GM23338 (cell line): Measurements from ENCODE around the gene CEACAM19. TPM values are rescaled to one million over a fixed set of nuclear protein-coding genes. Genes with fewer than 3 reads are reported as not detected.

Source experiments
- ATAC-seq: fragments of 200-7000 bp; cut with Tn5 transposase; 3 replicates; pipeline ENCODE4 v1.9.1; 2020
- DNase-seq: peaks from one replicate; pipeline ENCODE4 v3.0.0-alpha.2; 2015; ENCODE audit warnings: low spot score
- H2AFZ ChIP-seq: fragments of 200-600 bp; sonication (generic); 2 replicates; pipeline ENCODE4 v1.8.0; 2016; ENCODE audit warnings: antibody characterized with exemption, mild to moderate bottlenecking, moderate library complexity
- H3F3A ChIP-seq: fragments of 200-600 bp; sonication (generic); replicated peaks from 2 replicates; pipeline ENCODE4 v1.8.0; 2017; ENCODE audit warnings: antibody characterized with exemption, mixed run types, low read depth
- H3K27ac ChIP-seq: fragments of 200-600 bp; sonication (generic); 2 replicates; pipeline ENCODE4 v1.6.1; 2016; ENCODE audit warnings: low read depth
- H3K27me3 ChIP-seq: fragments of 200-600 bp; sonication (generic); 2 replicates; pipeline ENCODE4 v1.8.0; 2016; ENCODE audit warnings: mild to moderate bottlenecking, mixed run types, moderate library complexity; ENCODE audit not compliant: insufficient read depth
- H3K36me3 ChIP-seq: fragments of 200-600 bp; sonication (generic); 2 replicates; pipeline ENCODE4 v1.8.0; 2016; ENCODE audit warnings: mild to moderate bottlenecking; ENCODE audit not compliant: insufficient read depth
- H3K4me1 ChIP-seq: fragments of 200-600 bp; sonication (generic); 2 replicates; pipeline ENCODE4 v1.8.0; 2016; ENCODE audit warnings: mild to moderate bottlenecking, moderate library complexity; ENCODE audit not compliant: insufficient read depth
- H3K4me2 ChIP-seq: fragments of 200-600 bp; sonication (generic); 2 replicates; pipeline ENCODE4 v1.7.1; 2017; ENCODE audit warnings: mixed run types
- H3K4me3 ChIP-seq: fragments of 200-600 bp; sonication (generic); 2 replicates; pipeline ENCODE4 v1.6.1; 2016; ENCODE audit warnings: mixed run types
- H3K79me2 ChIP-seq: fragments of 200-600 bp; sonication (generic); replicated peaks from 2 replicates; pipeline ENCODE4 v1.8.0; 2017; ENCODE audit warnings: mild to moderate bottlenecking; ENCODE audit not compliant: insufficient read depth
- H3K9me2 ChIP-seq: fragments of 200-600 bp; sonication (generic); 2 replicates; pipeline ENCODE4 v1.8.0; 2017; ENCODE audit not compliant: insufficient read depth
- H4K20me1 ChIP-seq: fragments of 200-600 bp; sonication (generic); replicated peaks from 2 replicates; pipeline ENCODE4 v1.8.0; 2017; ENCODE audit warnings: mild to moderate bottlenecking; ENCODE audit not compliant: insufficient read depth
- H3K27ac Mint-ChIP-seq: 2 replicates; pipeline ENCODE4 v1.8.0; 2020; ENCODE audit warnings: inconsistent platforms, mild to moderate bottlenecking, moderate library complexity, mixed read lengths
- H3K27me3 Mint-ChIP-seq: 3 replicates; pipeline ENCODE4 v1.8.0; 2022; ENCODE audit warnings: low read depth, mild to moderate bottlenecking, moderate library complexity, mixed read lengths, inconsistent platforms; ENCODE audit not compliant: insufficient read depth, poor library complexity
- H3K36me3 Mint-ChIP-seq: 3 replicates; pipeline ENCODE4 v1.8.0; 2021; ENCODE audit warnings: low read depth, mild to moderate bottlenecking, inconsistent platforms, moderate library complexity, mixed read lengths
- H3K4me1 Mint-ChIP-seq: 3 replicates; pipeline ENCODE4 v1.8.0; 2020; ENCODE audit warnings: mild to moderate bottlenecking, inconsistent platforms, mixed read lengths
- H3K4me3 Mint-ChIP-seq: 3 replicates; pipeline ENCODE4 v1.8.0; 2021; ENCODE audit warnings: moderate library complexity, mild to moderate bottlenecking, inconsistent platforms, mixed read lengths
- H3K9me3 Mint-ChIP-seq: 3 replicates; pipeline ENCODE4 v1.8.0; 2020; ENCODE audit warnings: moderate library complexity, mild to moderate bottlenecking, inconsistent platforms, mixed read lengths
- CREB1 ChIP-seq: fragments of 250-450 bp; sonication (Bioruptor Pico); IDR thresholded peaks from 2 replicates; pipeline ENCODE4 v1.5.0; 2020; ENCODE audit warnings: low read depth, mild to moderate bottlenecking, moderate library complexity
- CTCF ChIP-seq, 2 experiments: fragments of 200-600 bp in 1 of 2; sonication (generic) in 1 of 2; conservative IDR thresholded peaks; 2 replicates each; pipeline versions ENCODE4 v1.5.1 to v1.6.1; 2016 to 2017; ENCODE audit warnings: antibody characterized with exemption in 2 of 2, low read depth in 2 of 2, mild to moderate bottlenecking in 2 of 2, moderate library complexity in 1 of 2
- EZH2 ChIP-seq: fragments of 200-600 bp; sonication (generic); IDR thresholded peaks from one replicate; pipeline ENCODE4 v1.8.0; 2017; ENCODE audit warnings: antibody characterized with exemption, mild to moderate bottlenecking, low read depth; ENCODE audit not compliant: unreplicated experiment
- EZH2phosphoT487 ChIP-seq: fragments of 200-600 bp; sonication (generic); IDR thresholded peaks from one replicate; pipeline ENCODE4 v1.8.1; 2018; ENCODE audit warnings: antibody characterized with exemption; ENCODE audit not compliant: unreplicated experiment
- JUNB ChIP-seq: IDR thresholded peaks from one replicate; pipeline ENCODE4 v1.6.1; 2016; ENCODE audit warnings: antibody characterized with exemption; ENCODE audit not compliant: unreplicated experiment
- NANOG ChIP-seq: IDR thresholded peaks from 2 replicates; pipeline ENCODE4 v1.6.1; 2016; ENCODE audit warnings: antibody characterized with exemption, borderline replicate concordance
- POLR2AphosphoS5 ChIP-seq: IDR thresholded peaks from 2 replicates; pipeline ENCODE4 v1.6.1; 2016; ENCODE audit warnings: antibody characterized with exemption, low read depth
- REST ChIP-seq: IDR thresholded peaks from one replicate; pipeline ENCODE4 v1.6.1; 2018; ENCODE audit warnings: antibody characterized with exemption; ENCODE audit not compliant: unreplicated experiment
- STAT1 ChIP-seq: IDR thresholded peaks from one replicate; pipeline ENCODE4 v1.6.1; 2016; ENCODE audit warnings: antibody characterized with exemption; ENCODE audit not compliant: unreplicated experiment
- ZNF114 ChIP-seq: fragments of 250-450 bp; sonication (Bioruptor Pico); IDR thresholded peaks from 2 replicates; pipeline ENCODE4 v1.5.0; 2020; ENCODE audit warnings: mild to moderate bottlenecking, moderate library complexity
- ZNF462 ChIP-seq: fragments of 250-450 bp; sonication (Bioruptor Pico); IDR thresholded peaks from 2 replicates; pipeline ENCODE4 v1.5.0; 2020; ENCODE audit warnings: mild to moderate bottlenecking, moderate library complexity
- polyA plus RNA-seq: library from polyadenylated mRNA; unstranded; fragments of >200 nt; fragmentation: Nextera tagmentation; extraction: Ambion mirVana; gene quantifications from 2 replicates; pipeline ENCODE4 v1.2.1, GENCODE V29; 2016
- total RNA-seq: library from RNA; depleted of rRNA; stranded (reverse); fragments of >200 nt; shearing (Covaris generic); gene quantifications from 2 replicates; pipeline ENCODE4 v1.2.3, GENCODE V29; 2014

Gene CEACAM19
- total and polyA plus RNA-seq, 2 experiments from 2014 or later: 0.38 to 0.76 TPM

- TF ChIP-seq REST: no peak
Observed at GRCh38 chr19:44627631-44628030, 43.7 kb upstream of the CEACAM19 start (continued).

GRCh38 chr19:44628793-44629192 is 42.5 kb upstream of the CEACAM19 start:
- H3K4me3 Mint-ChIP-seq: no peak overlapping the region
- Histone ChIP-seq H2AFZ (no peak overlapping the region), H3K4me2 (no peak overlapping the region), H4K20me1 (no peaks in the 10 kb centered on the region), H3K4me3 (no peak overlapping the region), H3K27me3 (no peaks in the 10 kb centered on the region), H3K4me1 (peaks cover 12% of the 10 kb centered on the region; the same call in 1 of the 2 replicates), H3K9me2 (no peaks in the 10 kb centered on the region), H3K36me3 (no peaks in the 10 kb centered on the region), H3K27ac (no peak overlapping the region), H3F3A (no peaks in the 10 kb centered on the region), H3K79me2 (no peaks in the 10 kb centered on the region)
- H3K4me1 Mint-ChIP-seq: peaks cover 15% of the 10 kb centered on the region; the same call in 2 of the 3 replicates
- H3K9me3 Mint-ChIP-seq: no peaks in the 10 kb centered on the region
- no peak overlapping the region for H3K27ac Mint-ChIP-seq
- H3K27me3 Mint-ChIP-seq: peaks cover 10% of the 10 kb centered on the region
- H3K36me3 Mint-ChIP-seq: no peaks in the 10 kb centered on the region
- DNase-seq: no peak
- no peak for ATAC-seq
- TF ChIP-seq REST (no peak), POLR2AphosphoS5 (no peak), JUNB (no peak), STAT1 (no peak), ZNF462 (no peak), EZH2 (no peak), ZNF114 (no peak), EZH2phosphoT487 (no peak), CTCF (conservative IDR thresholded peaks at IDR 0.05; ENCODE audit: low read depth in 2 of 2) (no peak), CREB1 (CRISPR knock-in tag) (no peak), NANOG (no peak)
